ENCODE results near the gene ZBTB34.

The ZBTB34 gene

GRCh38 chr9:126847051-126847450, 13.4 kb upstream of the ZBTB34 start:
- H3K27me3 ChIP-seq (ENCODE audit: control insufficient read depth in 1 of 2, insufficient read depth in 2 of 2, low read length in 2 of 2), result no peaks in the 10 kb centered on the region
- no peaks in the 10 kb centered on the region for H3K9me3 ChIP-seq (ENCODE audit: low read length)

GRCh38 chr9:126849591-126850225, 10.7 kb upstream of the ZBTB34 start:
- Histone ChIP-seq H3K9me3 (ENCODE audit: low read length) (no peaks in the 10 kb centered on the region), H3K27ac (ENCODE audit: low read depth, low read length) (no peak overlapping the region), H3K4me3 (ENCODE audit: low read depth in 1 of 2, low read length in 2 of 2) (no peak overlapping the region), H3K36me3 (ENCODE audit: insufficient read depth, low read length) (no peaks in the 10 kb centered on the region), H3K27me3 (ENCODE audit: control insufficient read depth in 1 of 2, insufficient read depth in 2 of 2, low read length in 2 of 2) (no peaks in the 10 kb centered on the region), H3K4me1 (ENCODE audit: insufficient read depth, low read length) (no peaks in the 10 kb centered on the region), H3K9ac (ENCODE audit: low read length) (no peak overlapping the region)

More at GRCh38 chr9:126847051-126847450, 13.4 kb upstream of the ZBTB34 start:
- Histone ChIP-seq H3K4me3 (ENCODE audit: low read depth in 1 of 2, low read length in 2 of 2) (no peak overlapping the region), H3K9ac (ENCODE audit: low read length) (no peak overlapping the region), H3K27ac (ENCODE audit: low read depth, low read length) (no peak overlapping the region), H3K4me1 (ENCODE audit: insufficient read depth, low read length) (no peaks in the 10 kb centered on the region), H3K36me3 (ENCODE audit: insufficient read depth, low read length) (no peaks in the 10 kb centered on the region)

- no peaks in the 10 kb centered on the region for H3K36me3 ChIP-seq (ENCODE audit: insufficient read depth, low read length)
- no peak overlapping the region for H3K4me3 ChIP-seq (ENCODE audit: low read depth in 1 of 2, low read length in 2 of 2)
- no peak overlapping the region for H3K27ac ChIP-seq (ENCODE audit: low read depth, low read length)
- no peaks in the 10 kb centered on the region for H3K4me1 ChIP-seq (ENCODE audit: insufficient read depth, low read length)
- H3K9ac ChIP-seq (ENCODE audit: low read length), result no peak overlapping the region
- H3K9me3 ChIP-seq (ENCODE audit: low read length), result no peaks in the 10 kb centered on the region
- H3K27me3 ChIP-seq (ENCODE audit: control insufficient read depth in 1 of 2, insufficient read depth in 2 of 2, low read length in 2 of 2), result no peaks in the 10 kb centered on the region
These were observed 9.1 kb upstream of the ZBTB34 start for GRCh38 chr9:126851286-126851880.

GRCh38 chr9:126852086-126852688, 8.3 kb upstream of the ZBTB34 start:
- no peak overlapping the region for H3K27ac ChIP-seq (ENCODE audit: low read depth, low read length)
- H3K36me3 ChIP-seq (ENCODE audit: insufficient read depth, low read length), result no peaks in the 10 kb centered on the region
- no peak overlapping the region for H3K4me3 ChIP-seq (ENCODE audit: low read depth in 1 of 2, low read length in 2 of 2)
- no peak overlapping the region for H3K9ac ChIP-seq (ENCODE audit: low read length)
- H3K4me1 ChIP-seq (ENCODE audit: insufficient read depth, low read length), result no peaks in the 10 kb centered on the region
- H3K27me3 ChIP-seq (ENCODE audit: control insufficient read depth in 1 of 2, insufficient read depth in 2 of 2, low read length in 2 of 2), result no peaks in the 10 kb centered on the region
- H3K9me3 ChIP-seq (ENCODE audit: low read length), result no peaks in the 10 kb centered on the region

- H3K36me3 ChIP-seq (ENCODE audit: insufficient read depth, low read length), result no peaks in the 10 kb centered on the region
- no peaks in the 10 kb centered on the region for H3K9me3 ChIP-seq (ENCODE audit: low read length)
- H3K4me3 ChIP-seq (ENCODE audit: low read depth in 1 of 2, low read length in 2 of 2), result no peak overlapping the region
- H3K27ac ChIP-seq (ENCODE audit: low read depth, low read length), result no peak overlapping the region
- H3K27me3 ChIP-seq (ENCODE audit: control insufficient read depth in 1 of 2, insufficient read depth in 2 of 2, low read length in 2 of 2), result no peaks in the 10 kb centered on the region
- H3K9ac ChIP-seq (ENCODE audit: low read length), result no peak overlapping the region
- H3K4me1 ChIP-seq (ENCODE audit: insufficient read depth, low read length), result peaks cover 7% of the 10 kb centered on the region
These were observed 6.8 kb upstream of the ZBTB34 start for GRCh38 chr9:126853667-126854066.

- Histone ChIP-seq H3K9ac (ENCODE audit: low read length) (no peak overlapping the region), H3K4me1 (ENCODE audit: insufficient read depth, low read length) (peaks cover 13% of the 10 kb centered on the region), H3K36me3 (ENCODE audit: insufficient read depth, low read length) (no peaks in the 10 kb centered on the region), H3K9me3 (ENCODE audit: low read length) (no peaks in the 10 kb centered on the region), H3K27me3 (ENCODE audit: control insufficient read depth in 1 of 2, insufficient read depth in 2 of 2, low read length in 2 of 2) (no peaks in the 10 kb centered on the region), H3K27ac (ENCODE audit: low read depth, low read length) (no peak overlapping the region), H3K4me3 (ENCODE audit: low read depth in 1 of 2, low read length in 2 of 2) (no peak overlapping the region)
These were observed 5.7 kb upstream of the ZBTB34 start for GRCh38 chr9:126854734-126855133.

GRCh38 chr9:126856326-126856877, 4.0 kb upstream of the ZBTB34 start:
- H3K36me3 ChIP-seq (ENCODE audit: insufficient read depth, low read length), result no peaks in the 10 kb centered on the region
- no peak overlapping the region for H3K27ac ChIP-seq (ENCODE audit: low read depth, low read length)
- peaks cover 19% of the 10 kb centered on the region for H3K4me1 ChIP-seq (ENCODE audit: insufficient read depth, low read length)
- no peaks in the 10 kb centered on the region for H3K27me3 ChIP-seq (ENCODE audit: control insufficient read depth in 1 of 2, insufficient read depth in 2 of 2, low read length in 2 of 2)
- no peak overlapping the region for H3K4me3 ChIP-seq (ENCODE audit: low read depth in 1 of 2, low read length in 2 of 2)
- H3K9me3 ChIP-seq (ENCODE audit: low read length), result no peaks in the 10 kb centered on the region
- no peak overlapping the region for H3K9ac ChIP-seq (ENCODE audit: low read length)

- Histone ChIP-seq H3K27me3 (ENCODE audit: control insufficient read depth in 1 of 2, insufficient read depth in 2 of 2, low read length in 2 of 2) (no peaks in the 10 kb centered on the region), H3K36me3 (ENCODE audit: insufficient read depth, low read length) (no peaks in the 10 kb centered on the region), H3K9ac (ENCODE audit: low read length) (no peak overlapping the region), H3K4me3 (ENCODE audit: low read depth in 1 of 2, low read length in 2 of 2) (no peak overlapping the region), H3K9me3 (ENCODE audit: low read length) (no peaks in the 10 kb centered on the region), H3K27ac (ENCODE audit: low read depth, low read length) (no peak overlapping the region), H3K4me1 (ENCODE audit: insufficient read depth, low read length) (peaks cover 29% of the 10 kb centered on the region)
These were observed 3.0 kb upstream of the ZBTB34 start for GRCh38 chr9:126857261-126857960.

- H3K27me3 ChIP-seq (ENCODE audit: control insufficient read depth in 1 of 2, insufficient read depth in 2 of 2, low read length in 2 of 2), result no peaks in the 10 kb centered on the region
- no peak overlapping the region for H3K9ac ChIP-seq (ENCODE audit: low read length)
- no peaks in the 10 kb centered on the region for H3K9me3 ChIP-seq (ENCODE audit: low read length)
- no peak overlapping the region for H3K4me3 ChIP-seq (ENCODE audit: low read depth in 1 of 2, low read length in 2 of 2)
- peaks cover 41% of the 10 kb centered on the region for H3K4me1 ChIP-seq (ENCODE audit: insufficient read depth, low read length)
- peaks cover 2% of the 10 kb centered on the region for H3K36me3 ChIP-seq (ENCODE audit: insufficient read depth, low read length)
- no peak overlapping the region for H3K27ac ChIP-seq (ENCODE audit: low read depth, low read length)
These were observed 1.3 kb upstream of the ZBTB34 start for GRCh38 chr9:126859111-126859510.

GRCh38 chr9:126860757-126861466, 473 bp downstream of the ZBTB34 start:
- Histone ChIP-seq H3K4me3 (ENCODE audit: low read depth in 1 of 2, low read length in 2 of 2) (peak overlapping the region; percentile 81 to 85), H3K4me1 (ENCODE audit: insufficient read depth, low read length) (peaks cover 41% of the 10 kb centered on the region), H3K27me3 (ENCODE audit: control insufficient read depth in 1 of 2, insufficient read depth in 2 of 2, low read length in 2 of 2) (no peaks in the 10 kb centered on the region), H3K27ac (ENCODE audit: low read depth, low read length) (peak overlapping the region; percentile 56), H3K36me3 (ENCODE audit: insufficient read depth, low read length) (peaks cover 11% of the 10 kb centered on the region), H3K9ac (ENCODE audit: low read length) (no peak overlapping the region), H3K9me3 (ENCODE audit: low read length) (no peaks in the 10 kb centered on the region)

GRCh38 chr9:126861707-126862103, 1.3 kb downstream of the ZBTB34 start:
- Histone ChIP-seq H3K9ac (ENCODE audit: low read length) (no peak overlapping the region), H3K27ac (ENCODE audit: low read depth, low read length) (peak overlapping the region; percentile 56), H3K4me3 (ENCODE audit: low read depth in 1 of 2, low read length in 2 of 2) (peak overlapping the region in 1 of 2 donors; percentile 81), H3K27me3 (ENCODE audit: control insufficient read depth in 1 of 2, insufficient read depth in 2 of 2, low read length in 2 of 2) (no peaks in the 10 kb centered on the region), H3K9me3 (ENCODE audit: low read length) (no peaks in the 10 kb centered on the region), H3K36me3 (ENCODE audit: insufficient read depth, low read length) (peaks cover 13% of the 10 kb centered on the region), H3K4me1 (ENCODE audit: insufficient read depth, low read length) (peaks cover 41% of the 10 kb centered on the region)
